ENCODE data around the gene CPED1. TPM values are rescaled to one million over a fixed set of nuclear protein-coding genes. Genes with fewer than 3 reads are reported as not detected.
"Not testable (repeated sequence)": the region's sequence is repeated elsewhere in the genome, so short reads cannot be mapped to it uniquely, and the experiment has no call there.

The CPED1 gene
- total RNA-seq, 2 experiments from 2014 or later: 0.17 TPM; not detected in 1

GRCh38 chr7:121212036-121212435 lies 223.5 kb downstream of the CPED1 start:
- ChIA-PET POLR2A (no interaction called here), CTCF (interaction anchor here (0.7 kb wide), 1 partner anchor 16 kb away, joined by 3 read pairs; no protein-coding TSS in a partner anchor)
- Mint-ChIP-seq H3K9me3 (no peaks in the 10 kb centered on the region), H3K4me1 (no peaks in the 10 kb centered on the region), H3K36me3 (ENCODE audit: low read depth) (no peaks in the 10 kb centered on the region), H3K27me3 (no peaks in the 10 kb centered on the region), H3K27ac (no peak overlapping the region), H3K4me3 (no peak overlapping the region)
- no peak for DNase-seq

- no peaks in the 10 kb centered on the region for H3K4me1 Mint-ChIP-seq
- no peaks in the 10 kb centered on the region for H3K9me3 Mint-ChIP-seq
- no peaks in the 10 kb centered on the region for H3K27me3 Mint-ChIP-seq
- no peak for DNase-seq
- H3K27ac Mint-ChIP-seq: no peak overlapping the region
- no peaks in the 10 kb centered on the region for H3K36me3 Mint-ChIP-seq (ENCODE audit: low read depth)
- ChIA-PET CTCF (no interaction called here), POLR2A (no interaction called here)
- H3K4me3 Mint-ChIP-seq: no peak overlapping the region
These were observed 226.1 kb downstream of the CPED1 start for GRCh38 chr7:121214657-121215056.

GRCh38 chr7:121219026-121219425 lies 230.5 kb downstream of the CPED1 start:
- CTCF ChIA-PET: no interaction called here
- H3K36me3 Mint-ChIP-seq (ENCODE audit: low read depth): no peaks in the 10 kb centered on the region

GRCh38 chr7:121221108-121221507 lies 232.6 kb downstream of the CPED1 start:
- H3K4me3 Mint-ChIP-seq; CTCF ChIA-PET; H3K9me3 Mint-ChIP-seq; DNase-seq; H3K36me3 Mint-ChIP-seq (ENCODE audit: low read depth); H3K27ac Mint-ChIP-seq; H3K4me1 Mint-ChIP-seq; H3K27me3 Mint-ChIP-seq; POLR2A ChIA-PET: not testable (repeated sequence)

More at GRCh38 chr7:121219026-121219425, 230.5 kb downstream of the CPED1 start:
- Mint-ChIP-seq H3K9me3 (peaks cover 3% of the 10 kb centered on the region), H3K4me1 (no peaks in the 10 kb centered on the region), H3K27ac (no peak overlapping the region), H3K27me3 (no peaks in the 10 kb centered on the region), H3K4me3 (no peak overlapping the region)
- POLR2A ChIA-PET: no interaction called here
- no peak for DNase-seq

- Mint-ChIP-seq H3K27ac (no peak overlapping the region), H3K27me3 (no peaks in the 10 kb centered on the region), H3K4me1 (no peaks in the 10 kb centered on the region), H3K36me3 (ENCODE audit: low read depth) (no peaks in the 10 kb centered on the region), H3K9me3 (no peaks in the 10 kb centered on the region), H3K4me3 (no peak overlapping the region)
- DNase-seq: no peak
- CTCF ChIA-PET: no interaction called here
- POLR2A ChIA-PET: no interaction called here
These were observed 240.3 kb downstream of the CPED1 start for GRCh38 chr7:121228779-121229178.

GRCh38 chr7:121235201-121235600 lies 246.7 kb downstream of the CPED1 start:
- Mint-ChIP-seq H3K36me3 (ENCODE audit: low read depth) (no peaks in the 10 kb centered on the region), H3K27ac (no peak overlapping the region), H3K4me1 (no peaks in the 10 kb centered on the region), H3K9me3 (no peaks in the 10 kb centered on the region), H3K4me3 (no peak overlapping the region), H3K27me3 (no peaks in the 10 kb centered on the region)
- CTCF ChIA-PET: no interaction called here
- POLR2A ChIA-PET: no interaction called here
- no peak for DNase-seq

- DNase-seq: no peak
- Mint-ChIP-seq H3K36me3 (ENCODE audit: low read depth) (no peaks in the 10 kb centered on the region), H3K4me1 (no peaks in the 10 kb centered on the region), H3K4me3 (no peak overlapping the region), H3K27me3 (peaks cover under 1% of the 10 kb centered on the region), H3K27ac (no peak overlapping the region), H3K9me3 (no peaks in the 10 kb centered on the region)
- CTCF ChIA-PET: no interaction called here
- POLR2A ChIA-PET: no interaction called here
These were observed 249.1 kb downstream of the CPED1 start for GRCh38 chr7:121237601-121238000.

GRCh38 chr7:121244120-121244870 lies 255.8 kb downstream of the CPED1 start:
- Mint-ChIP-seq H3K27ac (no peak overlapping the region), H3K9me3 (peaks cover 2% of the 10 kb centered on the region), H3K36me3 (ENCODE audit: low read depth) (no peaks in the 10 kb centered on the region), H3K4me3 (no peak overlapping the region), H3K27me3 (peaks cover 2% of the 10 kb centered on the region), H3K4me1 (no peaks in the 10 kb centered on the region)
- no peak for DNase-seq
- CTCF ChIA-PET: no interaction called here
- POLR2A ChIA-PET: no interaction called here

- DNase-seq; H3K4me3 Mint-ChIP-seq; H3K9me3 Mint-ChIP-seq; H3K4me1 Mint-ChIP-seq; CTCF ChIA-PET; H3K27ac Mint-ChIP-seq; H3K36me3 Mint-ChIP-seq (ENCODE audit: low read depth); H3K27me3 Mint-ChIP-seq; POLR2A ChIA-PET: not testable (repeated sequence)
These were observed 262.9 kb downstream of the CPED1 start for GRCh38 chr7:121251367-121251766.

GRCh38 chr7:121252523-121253235 lies 264.2 kb downstream of the CPED1 start:
- H3K9me3 Mint-ChIP-seq; CTCF ChIA-PET; H3K27me3 Mint-ChIP-seq; DNase-seq; H3K27ac Mint-ChIP-seq; POLR2A ChIA-PET; H3K4me1 Mint-ChIP-seq; H3K4me3 Mint-ChIP-seq; H3K36me3 Mint-ChIP-seq (ENCODE audit: low read depth): not testable (repeated sequence)

- ChIA-PET CTCF (no interaction called here), POLR2A (no interaction called here)
- no peak overlapping the region for H3K4me3 Mint-ChIP-seq
- no peaks in the 10 kb centered on the region for H3K36me3 Mint-ChIP-seq (ENCODE audit: low read depth)
- no peaks in the 10 kb centered on the region for H3K4me1 Mint-ChIP-seq
- DNase-seq: no peak
- no peak overlapping the region for H3K27ac Mint-ChIP-seq
- H3K27me3 Mint-ChIP-seq: no peaks in the 10 kb centered on the region
- H3K9me3 Mint-ChIP-seq: no peaks in the 10 kb centered on the region
These were observed 271.3 kb downstream of the CPED1 start for GRCh38 chr7:121259826-121260225.

GRCh38 chr7:121261207-121261884 lies 272.8 kb downstream of the CPED1 start:
- Mint-ChIP-seq H3K27me3 (peaks cover 4% of the 10 kb centered on the region), H3K9me3 (no peaks in the 10 kb centered on the region), H3K36me3 (ENCODE audit: low read depth) (no peaks in the 10 kb centered on the region), H3K27ac (no peak overlapping the region), H3K4me1 (no peaks in the 10 kb centered on the region), H3K4me3 (no peak overlapping the region)
- CTCF ChIA-PET: no interaction called here
- DNase-seq: no peak
- POLR2A ChIA-PET: no interaction called here

GRCh38 chr7:121262221-121262620 lies 273.7 kb downstream of the CPED1 start:
- no peak for DNase-seq
- H3K27ac Mint-ChIP-seq: no peak overlapping the region
- no peak overlapping the region for H3K4me3 Mint-ChIP-seq
- no peaks in the 10 kb centered on the region for H3K9me3 Mint-ChIP-seq
- no peaks in the 10 kb centered on the region for H3K36me3 Mint-ChIP-seq (ENCODE audit: low read depth)
- CTCF ChIA-PET: no interaction called here
- POLR2A ChIA-PET: no interaction called here
- no peaks in the 10 kb centered on the region for H3K4me1 Mint-ChIP-seq
- peaks cover 7% of the 10 kb centered on the region for H3K27me3 Mint-ChIP-seq
